ENCODE measurements around the gene TULP4.

DNA sequence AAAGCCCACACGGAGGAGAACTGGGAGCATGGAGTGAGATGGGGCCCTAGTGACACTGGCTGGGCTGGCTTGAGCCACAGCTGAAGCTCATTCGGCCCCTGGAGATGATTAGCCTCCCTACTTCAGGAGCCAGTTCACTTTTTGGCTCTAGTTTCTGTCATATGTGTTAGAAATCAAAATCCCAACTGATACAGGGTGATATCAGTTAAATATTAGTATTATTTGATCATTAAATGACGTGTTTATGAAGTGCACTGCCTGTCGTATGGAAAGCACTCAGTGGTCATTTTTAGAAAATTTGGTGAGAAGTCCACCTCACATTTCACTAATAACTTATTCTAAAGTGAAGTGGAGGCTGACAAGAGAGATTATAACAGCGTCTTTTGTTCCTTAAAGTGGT lies 59.0 kb downstream of the TULP4 start:
- TF ChIP-seq, protein P1, sequence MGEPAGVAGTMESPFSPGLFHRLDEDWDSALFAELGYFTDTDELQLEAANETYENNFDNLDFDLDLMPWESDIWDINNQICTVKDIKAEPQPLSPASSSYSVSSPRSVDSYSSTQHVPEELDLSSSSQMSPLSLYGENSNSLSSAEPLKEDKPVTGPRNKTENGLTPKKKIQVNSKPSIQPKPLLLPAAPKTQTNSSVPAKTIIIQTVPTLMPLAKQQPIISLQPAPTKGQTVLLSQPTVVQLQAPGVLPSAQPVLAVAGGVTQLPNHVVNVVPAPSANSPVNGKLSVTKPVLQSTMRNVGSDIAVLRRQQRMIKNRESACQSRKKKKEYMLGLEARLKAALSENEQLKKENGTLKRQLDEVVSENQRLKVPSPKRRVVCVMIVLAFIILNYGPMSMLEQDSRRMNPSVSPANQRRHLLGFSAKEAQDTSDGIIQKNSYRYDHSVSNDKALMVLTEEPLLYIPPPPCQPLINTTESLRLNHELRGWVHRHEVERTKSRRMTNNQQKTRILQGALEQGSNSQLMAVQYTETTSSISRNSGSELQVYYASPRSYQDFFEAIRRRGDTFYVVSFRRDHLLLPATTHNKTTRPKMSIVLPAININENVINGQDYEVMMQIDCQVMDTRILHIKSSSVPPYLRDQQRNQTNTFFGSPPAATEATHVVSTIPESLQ (CRISPR knock-in tag; IDR thresholded peaks at IDR 0.05), result no peak
- TF ChIP-seq, protein P2, sequence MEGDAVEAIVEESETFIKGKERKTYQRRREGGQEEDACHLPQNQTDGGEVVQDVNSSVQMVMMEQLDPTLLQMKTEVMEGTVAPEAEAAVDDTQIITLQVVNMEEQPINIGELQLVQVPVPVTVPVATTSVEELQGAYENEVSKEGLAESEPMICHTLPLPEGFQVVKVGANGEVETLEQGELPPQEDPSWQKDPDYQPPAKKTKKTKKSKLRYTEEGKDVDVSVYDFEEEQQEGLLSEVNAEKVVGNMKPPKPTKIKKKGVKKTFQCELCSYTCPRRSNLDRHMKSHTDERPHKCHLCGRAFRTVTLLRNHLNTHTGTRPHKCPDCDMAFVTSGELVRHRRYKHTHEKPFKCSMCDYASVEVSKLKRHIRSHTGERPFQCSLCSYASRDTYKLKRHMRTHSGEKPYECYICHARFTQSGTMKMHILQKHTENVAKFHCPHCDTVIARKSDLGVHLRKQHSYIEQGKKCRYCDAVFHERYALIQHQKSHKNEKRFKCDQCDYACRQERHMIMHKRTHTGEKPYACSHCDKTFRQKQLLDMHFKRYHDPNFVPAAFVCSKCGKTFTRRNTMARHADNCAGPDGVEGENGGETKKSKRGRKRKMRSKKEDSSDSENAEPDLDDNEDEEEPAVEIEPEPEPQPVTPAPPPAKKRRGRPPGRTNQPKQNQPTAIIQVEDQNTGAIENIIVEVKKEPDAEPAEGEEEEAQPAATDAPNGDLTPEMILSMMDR (IDR thresholded peaks at IDR 0.05), result no peak
- no peak for TF ChIP-seq CREM (CRISPR knock-in tag; IDR thresholded peaks at IDR 0.05)
- no peak for TF ChIP-seq E2F1 (CRISPR knock-in tag; IDR thresholded peaks at IDR 0.05)
- no peak for TF ChIP-seq NR1H2 (CRISPR knock-in tag; IDR thresholded peaks at IDR 0.05)
- no peak for TF ChIP-seq CREB1 (CRISPR knock-in tag; IDR thresholded peaks at IDR 0.05)
